Neural crest cell (in vitro differentiated cells): ENCODE data around the gene SPATA13. TPM values are rescaled to one million over a fixed set of nuclear protein-coding genes. Genes with fewer than 3 reads are reported as not detected.

Experiments
- DNase-seq: peaks from one replicate; pipeline ENCODE4 v3.0.0; 2021; ENCODE audit warnings: low read depth, mixed read lengths, low spot score
- H3K27ac Mint-ChIP-seq: one replicate; pipeline ENCODE4 v1.8.0; 2021; ENCODE audit warnings: mild to moderate bottlenecking, mixed read lengths; ENCODE audit not compliant: unreplicated experiment
- H3K27me3 Mint-ChIP-seq: 2 replicates; pipeline ENCODE4 v1.8.0; 2021; ENCODE audit warnings: low read depth, mild to moderate bottlenecking, mixed read lengths
- H3K36me3 Mint-ChIP-seq: 2 replicates; pipeline ENCODE4 v1.8.0; 2021; ENCODE audit warnings: low read depth, mild to moderate bottlenecking, mixed read lengths
- H3K4me1 Mint-ChIP-seq: 2 replicates; pipeline ENCODE4 v1.8.0; 2021; ENCODE audit warnings: mixed read lengths
- H3K4me3 Mint-ChIP-seq: one replicate; pipeline ENCODE4 v1.8.0; 2021; ENCODE audit warnings: mild to moderate bottlenecking, mixed read lengths
- H3K9me3 Mint-ChIP-seq: 2 replicates; pipeline ENCODE4 v1.8.0; 2021; ENCODE audit warnings: mixed read lengths
- total RNA-seq: library from RNA; stranded (reverse); gene quantifications from 2 replicates; pipeline ENCODE4 v1.2.1, GENCODE V29; 2021
- TF ChIP-seq, protein P1 (sequence below): fragments of 200-600 bp; sonication (generic); conservative IDR thresholded peaks from 2 replicates; pipeline ENCODE4 v1.5.0; 2021; ENCODE audit warnings: antibody characterized with exemption, mild to moderate bottlenecking

Gene SPATA13
- total RNA-seq, 1 donor from 2014 or later: 45.8 TPM

DNA sequence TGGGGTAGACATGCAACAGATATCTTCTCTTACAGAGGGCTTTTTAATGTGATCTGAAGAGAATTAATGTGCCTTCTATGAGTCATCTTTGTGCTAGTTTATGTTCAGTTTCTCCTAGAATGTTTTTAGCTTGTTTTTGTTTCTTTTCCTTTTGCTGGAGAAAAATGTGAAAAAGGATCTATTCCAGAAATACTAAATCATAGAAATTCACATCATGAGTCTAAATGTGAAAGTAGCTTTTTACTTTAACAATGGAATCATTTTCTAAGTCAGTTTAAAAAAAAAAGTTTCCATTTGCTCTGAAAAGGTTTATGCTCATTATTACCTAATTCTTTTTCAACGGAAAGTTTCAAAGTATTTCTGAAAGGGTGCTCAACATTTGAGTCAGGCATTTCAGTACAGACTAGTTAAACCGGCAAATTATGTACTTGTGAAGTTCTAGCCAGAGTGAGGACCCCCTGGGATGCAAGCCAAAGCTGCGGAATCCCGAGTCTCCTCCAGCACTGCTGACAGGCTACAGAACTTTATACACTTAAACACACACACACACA is 72.9 kb downstream of the SPATA13 start:
- no peak for DNase-seq
- H3K27ac Mint-ChIP-seq: no peak overlapping the region
- TF ChIP-seq, protein P1, sequence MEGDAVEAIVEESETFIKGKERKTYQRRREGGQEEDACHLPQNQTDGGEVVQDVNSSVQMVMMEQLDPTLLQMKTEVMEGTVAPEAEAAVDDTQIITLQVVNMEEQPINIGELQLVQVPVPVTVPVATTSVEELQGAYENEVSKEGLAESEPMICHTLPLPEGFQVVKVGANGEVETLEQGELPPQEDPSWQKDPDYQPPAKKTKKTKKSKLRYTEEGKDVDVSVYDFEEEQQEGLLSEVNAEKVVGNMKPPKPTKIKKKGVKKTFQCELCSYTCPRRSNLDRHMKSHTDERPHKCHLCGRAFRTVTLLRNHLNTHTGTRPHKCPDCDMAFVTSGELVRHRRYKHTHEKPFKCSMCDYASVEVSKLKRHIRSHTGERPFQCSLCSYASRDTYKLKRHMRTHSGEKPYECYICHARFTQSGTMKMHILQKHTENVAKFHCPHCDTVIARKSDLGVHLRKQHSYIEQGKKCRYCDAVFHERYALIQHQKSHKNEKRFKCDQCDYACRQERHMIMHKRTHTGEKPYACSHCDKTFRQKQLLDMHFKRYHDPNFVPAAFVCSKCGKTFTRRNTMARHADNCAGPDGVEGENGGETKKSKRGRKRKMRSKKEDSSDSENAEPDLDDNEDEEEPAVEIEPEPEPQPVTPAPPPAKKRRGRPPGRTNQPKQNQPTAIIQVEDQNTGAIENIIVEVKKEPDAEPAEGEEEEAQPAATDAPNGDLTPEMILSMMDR: no peak
- no peaks in the 10 kb centered on the region for H3K27me3 Mint-ChIP-seq
- H3K4me1 Mint-ChIP-seq: peaks cover 26% of the 10 kb centered on the region
- no peaks in the 10 kb centered on the region for H3K36me3 Mint-ChIP-seq
- no peak overlapping the region for H3K4me3 Mint-ChIP-seq
- no peaks in the 10 kb centered on the region for H3K9me3 Mint-ChIP-seq

DNA sequence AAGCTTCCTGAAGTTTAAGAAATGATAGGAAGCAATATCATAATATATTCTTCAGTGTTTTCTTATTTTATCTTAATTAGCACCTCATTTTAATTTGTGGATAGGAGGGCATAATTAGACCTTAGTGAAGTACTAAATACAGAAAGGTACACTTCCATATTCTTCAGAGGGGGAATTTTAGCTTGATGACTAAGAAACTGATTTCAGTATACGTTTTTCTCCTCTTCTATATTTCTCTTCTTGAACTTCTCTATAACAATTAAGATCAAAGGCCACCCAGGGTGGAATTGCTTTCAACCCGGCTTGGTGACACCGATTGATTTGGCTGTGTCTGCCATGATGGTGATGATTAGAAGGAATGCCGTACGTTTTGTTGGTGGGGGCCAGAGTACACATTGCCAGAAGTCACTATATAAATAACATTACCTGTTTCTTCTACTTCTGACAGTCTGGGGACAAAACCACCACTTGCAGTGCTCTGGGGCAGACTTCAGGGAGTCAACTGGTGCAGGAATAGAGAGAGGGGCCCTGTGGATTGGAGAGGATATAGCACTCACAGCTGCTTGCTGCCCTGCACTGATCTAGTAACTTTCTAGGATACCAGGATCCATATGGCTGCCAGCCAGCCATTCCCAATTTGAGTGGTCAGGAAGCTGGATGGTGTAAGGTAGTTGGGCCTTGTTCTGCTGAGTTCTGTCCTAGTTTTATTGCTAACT is 73.8 kb downstream of the SPATA13 start:
- peaks cover 26% of the 10 kb centered on the region for H3K4me1 Mint-ChIP-seq
- no peak for DNase-seq
- no peaks in the 10 kb centered on the region for H3K36me3 Mint-ChIP-seq
- no peak overlapping the region for H3K27ac Mint-ChIP-seq
- no peak overlapping the region for H3K4me3 Mint-ChIP-seq
- H3K9me3 Mint-ChIP-seq: no peaks in the 10 kb centered on the region
- no peaks in the 10 kb centered on the region for H3K27me3 Mint-ChIP-seq
- TF ChIP-seq, protein P1: no peak

DNA sequence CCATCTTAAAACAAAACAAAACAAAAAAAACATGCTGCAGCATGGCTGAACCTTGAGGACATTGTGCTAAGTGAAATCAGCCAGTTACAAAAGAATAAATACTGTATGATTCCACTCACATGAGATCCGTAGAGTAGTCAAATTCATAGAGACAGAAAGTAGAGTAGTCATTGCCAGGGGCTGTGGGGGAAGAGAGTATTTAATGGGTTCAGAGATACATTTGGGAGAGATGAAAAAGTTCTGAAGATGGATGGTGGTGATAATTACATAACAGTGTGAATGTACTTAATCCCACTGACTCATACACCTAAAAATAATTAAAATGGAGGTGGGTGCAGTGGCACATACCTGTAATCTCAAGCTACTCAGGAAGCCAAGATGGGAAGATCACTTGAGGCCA is 76.8 kb downstream of the SPATA13 start:
- no peak overlapping the region for H3K27ac Mint-ChIP-seq
- H3K4me1 Mint-ChIP-seq: peaks cover 21% of the 10 kb centered on the region
- no peaks in the 10 kb centered on the region for H3K36me3 Mint-ChIP-seq
- no peaks in the 10 kb centered on the region for H3K9me3 Mint-ChIP-seq
- H3K4me3 Mint-ChIP-seq: no peak overlapping the region
- no peaks in the 10 kb centered on the region for H3K27me3 Mint-ChIP-seq
- TF ChIP-seq, protein P1: no peak
- no peak for DNase-seq

DNA sequence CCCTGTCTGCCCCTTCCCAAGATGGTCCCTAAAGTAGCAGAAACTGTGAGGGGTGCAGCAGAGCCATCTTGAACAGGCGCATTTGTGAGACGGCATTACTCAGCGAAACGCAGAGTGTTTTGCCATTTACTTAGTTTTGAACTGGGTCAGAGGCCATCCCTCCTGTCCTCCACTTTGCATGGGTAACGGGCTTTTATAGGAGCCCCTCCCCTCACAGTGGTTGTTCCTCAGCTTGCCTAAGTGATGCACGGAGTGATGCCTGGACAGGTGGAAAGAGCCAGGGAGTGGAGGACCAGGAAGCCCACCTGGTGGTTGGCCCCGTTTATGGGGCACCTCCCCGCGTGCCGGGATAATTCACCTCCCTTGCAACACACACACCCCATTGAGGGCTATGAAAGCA is 80.8 kb downstream of the SPATA13 start:
- TF ChIP-seq, protein P1: no peak
- Mint-ChIP-seq H3K36me3 (no peaks in the 10 kb centered on the region), H3K27me3 (no peaks in the 10 kb centered on the region), H3K4me3 (no peak overlapping the region), H3K9me3 (no peaks in the 10 kb centered on the region), H3K27ac (no peak overlapping the region), H3K4me1 (peaks cover 10% of the 10 kb centered on the region)
- DNase-seq: no peak

DNA sequence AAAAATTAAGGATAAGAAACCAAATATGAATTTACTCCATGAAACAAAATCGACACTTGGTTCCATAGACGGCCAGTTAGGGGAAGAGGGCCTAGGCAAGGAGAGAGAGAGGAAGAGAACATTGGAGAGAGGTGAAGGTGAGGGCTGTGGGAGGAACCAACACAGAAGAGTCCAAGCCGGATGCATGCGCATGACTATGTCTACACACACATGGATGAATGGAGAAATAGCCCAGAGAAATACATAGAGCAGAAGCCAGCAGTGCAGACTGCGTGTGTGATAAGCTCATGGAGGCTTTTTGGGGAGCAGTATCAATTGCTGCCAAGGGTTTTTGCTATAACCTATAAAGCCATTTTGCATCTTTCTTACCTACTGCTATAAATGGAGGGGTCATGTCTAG is 81.6 kb downstream of the SPATA13 start:
- H3K9me3 Mint-ChIP-seq: no peaks in the 10 kb centered on the region
- DNase-seq: no peak
- H3K27me3 Mint-ChIP-seq: no peaks in the 10 kb centered on the region
- peaks cover 17% of the 10 kb centered on the region for H3K4me1 Mint-ChIP-seq
- H3K4me3 Mint-ChIP-seq: no peak overlapping the region
- H3K36me3 Mint-ChIP-seq: no peaks in the 10 kb centered on the region
- no peak overlapping the region for H3K27ac Mint-ChIP-seq
- TF ChIP-seq, protein P1: no peak
